Uterus (tissue), 4 donors: ENCODE measurements around the gene HEBP1. TPM values are rescaled to one million over a fixed set of nuclear protein-coding genes. Genes with fewer than 3 reads are reported as not detected.

Experiments used
- DNase-seq, 2 donors: peaks; one replicate each; pipeline ENCODE4 v3.0.0-alpha.2; 2019 to 2020
- H3K27ac ChIP-seq, 2 donors: fragments of 200-600 bp; sonication (generic); 1 replicate in 1 of 2; 2 replicates in 1 of 2; pipeline ENCODE4 v1.5.1; 2016 to 2018
- H3K27me3 ChIP-seq, 2 donors: fragments of 200-600 bp; sonication (generic); one replicate each; pipeline ENCODE4 v1.5.1; 2018 to 2019; ENCODE audit warnings: control low read depth in 1 of 2
- H3K36me3 ChIP-seq, 2 donors: fragments of 200-600 bp; sonication (generic); one replicate each; pipeline ENCODE4 v1.5.1; 2019; ENCODE audit warnings: control low read depth in 1 of 2
- H3K4me1 ChIP-seq, 2 donors: fragments of 200-600 bp; sonication (generic); one replicate each; pipeline ENCODE4 v1.5.1; 2018 to 2019; ENCODE audit warnings: control low read depth in 1 of 2
- H3K4me3 ChIP-seq, 2 donors: fragments of 200-600 bp; sonication (generic); 1 replicate in 1 of 2; 2 replicates in 1 of 2; pipeline ENCODE4 v1.5.1; 2018 to 2019; ENCODE audit warnings: mild to moderate bottlenecking in 1 of 2
- H3K9me3 ChIP-seq, 2 donors: fragments of 200-600 bp; sonication (generic); one replicate each; pipeline ENCODE4 v1.5.1; 2019; ENCODE audit warnings: control low read depth in 1 of 2
- CTCF ChIP-seq, 4 experiments: fragments of 200-600 bp in 2 of 4; fragments of 450-650 bp in 2 of 4; sonication (generic) in 2 of 4; IDR thresholded peaks; one replicate each; pipeline ENCODE4 v1.5.1; 2016 to 2019; ENCODE audit warnings: antibody characterized with exemption in 4 of 4, mild to moderate bottlenecking in 2 of 4, moderate library complexity in 1 of 4
- POLR2A ChIP-seq, 2 donors: fragments of 450-650 bp; IDR thresholded peaks; one replicate each; pipeline ENCODE4 v1.6.1; 2016; ENCODE audit warnings: antibody characterized with exemption in 2 of 2, mild to moderate bottlenecking in 1 of 2, moderate library complexity in 1 of 2
- intact Hi-C: fragments of 100-400 bp; cut with DNase I; formaldehyde crosslinking; loops from one replicate; pipeline ENCODE4 v1.15.1; 2023; ENCODE audit warnings: low total_unique reads
- total RNA-seq, 4 donors: library from RNA; depleted of rRNA in 3 of 4; stranded (reverse); fragments of >200 nt in 3 of 4; gene quantifications; one replicate each; pipeline versions ENCODE4 v1.1.0 to v1.2.4, GENCODE V29; 2014 to 2023
- donor health status: DM: yes; HTN: yes; CAD: no.

The HEBP1 gene, protein sequence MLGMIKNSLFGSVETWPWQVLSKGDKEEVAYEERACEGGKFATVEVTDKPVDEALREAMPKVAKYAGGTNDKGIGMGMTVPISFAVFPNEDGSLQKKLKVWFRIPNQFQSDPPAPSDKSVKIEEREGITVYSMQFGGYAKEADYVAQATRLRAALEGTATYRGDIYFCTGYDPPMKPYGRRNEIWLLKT
- 10 to 100 TPM; 10.5 to 64.4 (median 40.9) TPM for total RNA-seq

- Histone ChIP-seq H3K36me3 (no peaks in the 10 kb centered on the region), H3K27me3 (no peaks in the 10 kb centered on the region), H3K4me1 (no peaks in the 10 kb centered on the region), H3K27ac (peak within 1 kb of the TSS; percentile 90 to 99), H3K4me3 (peak within 1 kb of the TSS; percentile 61 to 73), H3K9me3 (no peaks in the 10 kb centered on the region)
- intact Hi-C loops = loop anchor here (5.0 kb wide), 1 partner anchor 93 kb away; no protein-coding TSS in a partner anchor
- peak; percentile 96 for DNase-seq
- TF ChIP-seq CTCF (IDR thresholded peaks at IDR 0.05) (no peak), POLR2A (IDR thresholded peaks at IDR 0.05) (peak; percentile 87 to 98)
Measured at GRCh38 chr12:12999959-13000615, at the start of gene HEBP1. Gene HEBP1 (minus strand): TSS chr12:13000265. CDS start chr12:13000114, 151 bp downstream.

- DNase-seq = no peak
- TF ChIP-seq POLR2A (IDR thresholded peaks at IDR 0.05) = no peak
- TF ChIP-seq CTCF (IDR thresholded peaks at IDR 0.05) = no peak
- Histone ChIP-seq H3K36me3 (no peaks in the 10 kb centered on the region), H3K27me3 (no peaks in the 10 kb centered on the region), H3K4me1 (no peaks in the 10 kb centered on the region), H3K9me3 (no peaks in the 10 kb centered on the region), H3K27ac (no peak overlapping the region), H3K4me3 (no peak overlapping the region)
- intact Hi-C loops = no loop called here
Measured at GRCh38 chr12:13049816-13050215, 49.8 kb upstream of the HEBP1 start.

DNA sequence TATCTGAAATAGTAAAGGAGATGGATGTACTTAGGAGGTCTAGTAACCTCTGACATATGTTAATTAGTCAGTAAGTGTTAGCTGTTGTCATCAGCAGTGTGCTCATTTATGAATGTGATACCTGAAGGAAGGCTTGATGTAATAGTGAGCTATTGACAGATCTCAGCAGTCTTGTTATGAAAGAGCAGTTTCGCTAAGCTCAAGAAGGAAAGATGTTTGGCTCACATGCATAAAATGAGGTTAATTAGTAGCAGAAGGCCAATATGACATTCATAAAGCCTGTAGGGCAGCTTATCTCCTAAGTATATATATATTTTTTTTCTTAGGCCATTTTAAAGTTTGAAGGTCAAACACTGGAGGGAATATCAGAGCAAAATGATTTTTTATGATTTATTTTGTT, 46.9 kb upstream of the HEBP1 start:
- H3K9me3 ChIP-seq = no peaks in the 10 kb centered on the region
- H3K27ac ChIP-seq = no peak overlapping the region
- intact Hi-C loops = no loop called here
- H3K4me3 ChIP-seq = no peak overlapping the region
- DNase-seq = no peak
- no peaks in the 10 kb centered on the region for H3K36me3 ChIP-seq
- no peaks in the 10 kb centered on the region for H3K27me3 ChIP-seq
- TF ChIP-seq CTCF (IDR thresholded peaks at IDR 0.05) = no peak
- no peak for TF ChIP-seq POLR2A (IDR thresholded peaks at IDR 0.05)
- H3K4me1 ChIP-seq = no peaks in the 10 kb centered on the region

GRCh38 chr12:13045816-13046215, 45.8 kb upstream of the HEBP1 start:
- intact Hi-C loops = no loop called here
- Histone ChIP-seq H3K36me3 (no peaks in the 10 kb centered on the region), H3K9me3 (no peaks in the 10 kb centered on the region), H3K4me3 (no peak overlapping the region), H3K4me1 (no peaks in the 10 kb centered on the region), H3K27ac (no peak overlapping the region), H3K27me3 (no peaks in the 10 kb centered on the region)
- TF ChIP-seq POLR2A (IDR thresholded peaks at IDR 0.05) (no peak), CTCF (IDR thresholded peaks at IDR 0.05) (no peak)
- DNase-seq = no peak

DNA sequence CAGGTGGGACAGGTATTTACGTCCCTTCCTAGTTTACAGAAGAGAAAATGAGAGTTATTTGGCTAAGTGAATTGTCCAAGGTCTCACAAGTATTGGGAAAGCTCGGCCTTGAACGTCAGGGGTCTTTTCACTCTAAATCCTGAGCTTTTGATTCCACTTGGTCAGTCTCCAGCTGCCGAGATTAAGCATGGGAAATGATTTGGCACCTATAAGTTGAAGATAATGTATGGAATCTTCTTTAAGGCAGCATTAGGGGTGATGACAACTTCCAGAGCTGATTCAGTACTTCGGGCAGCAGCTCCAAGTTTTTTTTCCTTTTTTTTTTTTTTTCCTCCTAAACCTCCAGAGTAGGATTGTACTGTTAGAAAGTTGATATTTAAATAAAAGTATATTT, 44.8 kb upstream of the HEBP1 start:
- no peaks in the 10 kb centered on the region for H3K36me3 ChIP-seq
- peak overlapping the region; percentile 41 to 61 for H3K27ac ChIP-seq

More for the DNA sequence above, 44.8 kb upstream of the HEBP1 start:
- Histone ChIP-seq H3K27me3 (no peaks in the 10 kb centered on the region), H3K4me1 (no peaks in the 10 kb centered on the region), H3K9me3 (no peaks in the 10 kb centered on the region), H3K4me3 (peak overlapping the region; percentile 74 to 85)
- no peak for DNase-seq
- intact Hi-C loops = no loop called here
- TF ChIP-seq CTCF (IDR thresholded peaks at IDR 0.05) (no peak), POLR2A (IDR thresholded peaks at IDR 0.05) (no peak)
